Immature natural killer cell (primary cell): ENCODE results near the gene ZNF646. TPM values are rescaled to one million over a fixed set of nuclear protein-coding genes. Genes with fewer than 3 reads are reported as not detected.

Experiments
- DNase-seq, 3 donors: peaks; one replicate each; pipeline ENCODE4 v3.0.0; 2022; ENCODE audit warnings: mixed read lengths in 1 of 3
- H3K27ac Mint-ChIP-seq, 6 donors: one replicate each; pipeline ENCODE4 v1.8.0; 2020; ENCODE audit warnings: mixed read lengths in 6 of 6, mild to moderate bottlenecking in 5 of 6, inconsistent platforms in 4 of 6, moderate library complexity in 3 of 6
- H3K27me3 Mint-ChIP-seq, 3 donors: one replicate each; pipeline ENCODE4 v1.8.0; 2020 to 2021; ENCODE audit warnings: low read depth in 3 of 3, mild to moderate bottlenecking in 3 of 3, mixed read lengths in 3 of 3, moderate library complexity in 3 of 3, inconsistent platforms in 1 of 3
- H3K36me3 Mint-ChIP-seq, 3 donors: one replicate each; pipeline ENCODE4 v1.8.0; 2020; ENCODE audit warnings: mixed read lengths in 3 of 3, inconsistent platforms in 2 of 3, mild to moderate bottlenecking in 2 of 3
- H3K4me1 Mint-ChIP-seq, 2 donors: one replicate each; pipeline ENCODE4 v1.8.0; 2020; ENCODE audit warnings: inconsistent platforms in 2 of 2, mild to moderate bottlenecking in 2 of 2, mixed read lengths in 2 of 2, moderate library complexity in 1 of 2
- H3K4me3 Mint-ChIP-seq, 5 donors: one replicate each; pipeline ENCODE4 v1.8.0; 2020; ENCODE audit warnings: mild to moderate bottlenecking in 5 of 5, mixed read lengths in 5 of 5, inconsistent platforms in 3 of 5, moderate library complexity in 3 of 5
- H3K9me3 Mint-ChIP-seq, 6 donors: one replicate each; pipeline ENCODE4 v1.8.0; 2020; ENCODE audit warnings: mild to moderate bottlenecking in 6 of 6, mixed read lengths in 6 of 6, inconsistent platforms in 4 of 6, moderate library complexity in 3 of 6
- polyA plus RNA-seq, 3 donors: library from polyadenylated mRNA; unstranded; fragments of 300-500 nt; fragmentation: Illumina TruSeq; gene quantifications; one replicate each; pipeline ENCODE4 v1.2.3, GENCODE V29; 2021

ZNF646 gene
- polyA plus RNA-seq: 10 to 100 TPM in 1 of 3 donors, 1 to 10 TPM in 1, under 1 TPM in 1; 0.93 to 11.5 (median 2.5) TPM

GRCh38 chr16:31073970-31074813 is at the start of gene ZNF646, which contains the start of gene ZNF668:
ZNF646 (plus strand) TSS chr16:31074422; CDS start chr16:31076325, 1,903 bp downstream.
ZNF668 (minus strand) TSS chr16:31074240; CDS start chr16:31064459, 9,781 bp downstream.
- Mint-ChIP-seq H3K27ac (peak within 1 kb of the TSS; percentile 95 to 99 (median 97)), H3K36me3 (peaks cover 0 to 8% (median 4%) of the 10 kb centered on the region in 3 donors), H3K9me3 (no peaks in the 10 kb centered on the region), H3K4me1 (peaks cover 45 to 50% of the 10 kb centered on the region in 2 donors), H3K27me3 (peaks cover 4 to 20% (median 15%) of the 10 kb centered on the region in 3 donors), H3K4me3 (peak within 1 kb of the TSS; percentile 94 to 96 (median 95))
- peak; percentile 96 to 97 (median 97) for DNase-seq

GRCh38 chr16:31025339-31025738 is 48.9 kb upstream of the ZNF646 start:
- H3K4me3 Mint-ChIP-seq: no peak overlapping the region
- no peaks in the 10 kb centered on the region for H3K4me1 Mint-ChIP-seq
- no peaks in the 10 kb centered on the region for H3K36me3 Mint-ChIP-seq
- H3K27ac Mint-ChIP-seq: peak overlapping the region in 3 of 6 donors; percentile 50 to 62 (median 60)
- H3K27me3 Mint-ChIP-seq: peaks cover 1 to 3% (median 3%) of the 10 kb centered on the region in 3 donors
- no peak for DNase-seq
- H3K9me3 Mint-ChIP-seq: no peaks in the 10 kb centered on the region

- H3K4me3 Mint-ChIP-seq: no peak overlapping the region
- DNase-seq: no peak
- H3K36me3 Mint-ChIP-seq: no peaks in the 10 kb centered on the region
- H3K9me3 Mint-ChIP-seq: peaks cover 0 to 2% (median 0%) of the 10 kb centered on the region in 6 donors
- peak overlapping the region in 1 of 6 donors; percentile 17 for H3K27ac Mint-ChIP-seq
- peaks cover 15 to 18% of the 10 kb centered on the region in 2 donors for H3K4me1 Mint-ChIP-seq
- H3K27me3 Mint-ChIP-seq: peaks cover 15 to 19% (median 18%) of the 10 kb centered on the region in 3 donors
Measured at GRCh38 chr16:31029272-31029671, 45.0 kb upstream of the ZNF646 start.

GRCh38 chr16:31031276-31031675 is 42.9 kb upstream of the ZNF646 start:
- no peak for DNase-seq
- H3K9me3 Mint-ChIP-seq: peaks cover 0 to 2% (median 0%) of the 10 kb centered on the region in 6 donors
- peaks cover 24 to 29% of the 10 kb centered on the region in 2 donors for H3K4me1 Mint-ChIP-seq
- peaks cover 0 to 4% (median 0%) of the 10 kb centered on the region in 3 donors for H3K36me3 Mint-ChIP-seq
- peaks cover 16 to 17% (median 16%) of the 10 kb centered on the region in 3 donors for H3K27me3 Mint-ChIP-seq
- H3K27ac Mint-ChIP-seq: peak overlapping the region; percentile 94 to 99 (median 98)
- H3K4me3 Mint-ChIP-seq: peak overlapping the region in 1 of 5 donors; percentile 98

- peak within 1 kb of the TSS; percentile 94 to 99 (median 98) for H3K27ac Mint-ChIP-seq
- H3K36me3 Mint-ChIP-seq: peaks cover 0 to 12% (median 0%) of the 10 kb centered on the region in 3 donors
- peaks cover 16 to 17% (median 16%) of the 10 kb centered on the region in 3 donors for H3K27me3 Mint-ChIP-seq
- peaks cover 0 to 2% (median 0%) of the 10 kb centered on the region in 6 donors for H3K9me3 Mint-ChIP-seq
- DNase-seq: peak; percentile 99
- peak within 1 kb of the TSS; percentile 87 to 98 (median 92) for H3K4me3 Mint-ChIP-seq
- peaks cover 26 to 34% of the 10 kb centered on the region in 2 donors for H3K4me1 Mint-ChIP-seq
Measured at GRCh38 chr16:31032736-31033708, 41.2 kb upstream of the ZNF646 start, which contains the start of gene STX4. STX4 (plus strand) TSS chr16:31033558; CDS start chr16:31033806, 248 bp downstream.

GRCh38 chr16:31033709-31034492 is 40.3 kb upstream of the ZNF646 start:
- peak overlapping the region; percentile 94 to 99 (median 98) for H3K27ac Mint-ChIP-seq
- peak overlapping the region; percentile 87 to 98 (median 92) for H3K4me3 Mint-ChIP-seq
- DNase-seq: peak; percentile 83 to 85 (median 84)
- H3K36me3 Mint-ChIP-seq: peaks cover 0 to 19% (median 0%) of the 10 kb centered on the region in 3 donors
- peaks cover 26 to 34% of the 10 kb centered on the region in 2 donors for H3K4me1 Mint-ChIP-seq
- peaks cover 15 to 17% (median 16%) of the 10 kb centered on the region in 3 donors for H3K27me3 Mint-ChIP-seq
- peaks cover 0 to 2% (median 0%) of the 10 kb centered on the region in 6 donors for H3K9me3 Mint-ChIP-seq

GRCh38 chr16:31036691-31037090 is 37.5 kb upstream of the ZNF646 start:
- no peak overlapping the region for H3K4me3 Mint-ChIP-seq
- H3K27ac Mint-ChIP-seq: peak overlapping the region in 2 of 6 donors; percentile 36 to 58
- H3K4me1 Mint-ChIP-seq: peaks cover 25 to 31% of the 10 kb centered on the region in 2 donors
- peaks cover 0 to 24% (median 4%) of the 10 kb centered on the region in 3 donors for H3K36me3 Mint-ChIP-seq
- DNase-seq: no peak
- peaks cover 0 to 2% (median 0%) of the 10 kb centered on the region in 6 donors for H3K9me3 Mint-ChIP-seq
- peaks cover 13 to 17% (median 16%) of the 10 kb centered on the region in 3 donors for H3K27me3 Mint-ChIP-seq

GRCh38 chr16:31038993-31039392 is 35.2 kb upstream of the ZNF646 start:
- peaks cover 4 to 30% (median 4%) of the 10 kb centered on the region in 3 donors for H3K36me3 Mint-ChIP-seq
- no peak overlapping the region for H3K4me3 Mint-ChIP-seq
- peaks cover 15 to 18% of the 10 kb centered on the region in 2 donors for H3K4me1 Mint-ChIP-seq
- no peak for DNase-seq
- peaks cover under 1 to 3% (median 2%) of the 10 kb centered on the region in 3 donors for H3K27me3 Mint-ChIP-seq
- peak overlapping the region in 2 of 6 donors; percentile 10 to 76 for H3K27ac Mint-ChIP-seq
- no peaks in the 10 kb centered on the region for H3K9me3 Mint-ChIP-seq

- H3K27me3 Mint-ChIP-seq: peaks cover 0 to 2% (median 0%) of the 10 kb centered on the region in 3 donors
- H3K4me1 Mint-ChIP-seq: peaks cover 0 to 2% of the 10 kb centered on the region in 2 donors
- H3K36me3 Mint-ChIP-seq: peaks cover 4 to 18% (median 4%) of the 10 kb centered on the region in 3 donors
- H3K9me3 Mint-ChIP-seq: no peaks in the 10 kb centered on the region
- no peak for DNase-seq
- no peak overlapping the region for H3K27ac Mint-ChIP-seq
- no peak overlapping the region for H3K4me3 Mint-ChIP-seq
Measured at GRCh38 chr16:31042866-31043265, 31.4 kb upstream of the ZNF646 start.

- peaks cover 0 to 2% (median 0%) of the 10 kb centered on the region in 3 donors for H3K27me3 Mint-ChIP-seq
- peaks cover 4 to 17% (median 4%) of the 10 kb centered on the region in 3 donors for H3K36me3 Mint-ChIP-seq
- H3K27ac Mint-ChIP-seq: no peak overlapping the region
- peaks cover 0 to 2% of the 10 kb centered on the region in 2 donors for H3K4me1 Mint-ChIP-seq
- H3K9me3 Mint-ChIP-seq: no peaks in the 10 kb centered on the region
- H3K4me3 Mint-ChIP-seq: no peak overlapping the region
- DNase-seq: no peak
Measured at GRCh38 chr16:31043352-31043751, 30.9 kb upstream of the ZNF646 start.

- peaks cover 0 to 2% (median 0%) of the 10 kb centered on the region in 3 donors for H3K27me3 Mint-ChIP-seq
- no peaks in the 10 kb centered on the region for H3K9me3 Mint-ChIP-seq
- peaks cover 4 to 10% (median 4%) of the 10 kb centered on the region in 3 donors for H3K36me3 Mint-ChIP-seq
Measured at GRCh38 chr16:31043898-31044481, 30.2 kb upstream of the ZNF646 start.

More at GRCh38 chr16:31043898-31044481, 30.2 kb upstream of the ZNF646 start:
- Mint-ChIP-seq H3K4me3 (no peak overlapping the region), H3K4me1 (peaks cover 0 to 2% of the 10 kb centered on the region in 2 donors), H3K27ac (no peak overlapping the region)
- no peak for DNase-seq
